Tibial artery (tissue), 4 donors: ENCODE data around the gene KDM4B.

Experiments used
- DNase-seq, 2 donors: peaks; one replicate each; pipeline ENCODE4 v3.0.0-alpha.2; 2019
- H3K27ac ChIP-seq, 2 donors: fragments of 200-600 bp; sonication (generic) in 1 of 2; 1 replicate in 1 of 2; 2 replicates in 1 of 2; pipeline ENCODE4 v1.5.1; 2018 to 2019; ENCODE audit warnings: mild to moderate bottlenecking in 1 of 2
- H3K27me3 ChIP-seq, 2 donors: fragments of 200-600 bp; sonication (generic) in 1 of 2; one replicate each; pipeline versions ENCODE4 v1.5.1 to v1.6.0; 2016 to 2019
- H3K36me3 ChIP-seq, 3 donors: fragments of 200-600 bp; sonication (generic) in 2 of 3; one replicate each; pipeline ENCODE4 v1.5.1; 2016 to 2019; ENCODE audit warnings: mild to moderate bottlenecking in 2 of 3
- H3K4me1 ChIP-seq, 4 donors: fragments of 200-600 bp; sonication (generic) in 2 of 4; 1 replicate in 3 of 4; 2 replicates in 1 of 4; pipeline ENCODE4 v1.5.1; 2016 to 2019
- H3K4me3 ChIP-seq, 2 donors: fragments of 200-600 bp; sonication (generic) in 1 of 2; 1 replicate in 1 of 2; 2 replicates in 1 of 2; pipeline ENCODE4 v1.5.1; 2018 to 2019; ENCODE audit warnings: mild to moderate bottlenecking in 2 of 2
- H3K9me3 ChIP-seq, 3 donors: fragments of 200-600 bp; sonication (generic) in 1 of 3; one replicate each; pipeline ENCODE4 v1.5.1; 2016 to 2019
- CTCF ChIP-seq, 2 experiments: fragments of 200-600 bp in 1 of 2; fragments of 450-650 bp in 1 of 2; IDR thresholded peaks; one replicate each; pipeline ENCODE4 v1.5.1; 2017 to 2019; ENCODE audit warnings: antibody characterized with exemption in 2 of 2, mild to moderate bottlenecking in 1 of 2, moderate library complexity in 1 of 2
- intact Hi-C: fragments of 100-400 bp; cut with DNase I; formaldehyde crosslinking; loops from one replicate; pipeline ENCODE4 v1.15.0; 2023; ENCODE audit warnings: low total_unique reads

The KDM4B gene

GRCh38 chr19:5177745-5178450, 209.0 kb downstream of the KDM4B start:
- intact Hi-C loops = no loop called here
- H3K36me3 ChIP-seq = no peaks in the 10 kb centered on the region
- no peaks in the 10 kb centered on the region for H3K4me1 ChIP-seq
- TF ChIP-seq CTCF (IDR thresholded peaks at IDR 0.05) = no peak
- no peaks in the 10 kb centered on the region for H3K27me3 ChIP-seq
- H3K9me3 ChIP-seq = no peaks in the 10 kb centered on the region
- no peak overlapping the region for H3K27ac ChIP-seq
- no peak for DNase-seq
- H3K4me3 ChIP-seq = no peak overlapping the region

- intact Hi-C loops = no loop called here
- Histone ChIP-seq H3K27ac (no peak overlapping the region), H3K4me3 (no peak overlapping the region), H3K4me1 (no peaks in the 10 kb centered on the region), H3K36me3 (no peaks in the 10 kb centered on the region), H3K9me3 (no peaks in the 10 kb centered on the region), H3K27me3 (no peaks in the 10 kb centered on the region)
- TF ChIP-seq CTCF (IDR thresholded peaks at IDR 0.05) = no peak
- DNase-seq = no peak
These were observed 209.9 kb downstream of the KDM4B start for GRCh38 chr19:5178841-5179240.

- no peak for DNase-seq
- no peak for TF ChIP-seq CTCF (IDR thresholded peaks at IDR 0.05)
- no peak overlapping the region for H3K4me3 ChIP-seq
- intact Hi-C loops = no loop called here
- H3K4me1 ChIP-seq = no peaks in the 10 kb centered on the region
- H3K9me3 ChIP-seq = no peaks in the 10 kb centered on the region
- H3K36me3 ChIP-seq = no peaks in the 10 kb centered on the region
- H3K27me3 ChIP-seq = no peaks in the 10 kb centered on the region
- H3K27ac ChIP-seq = no peak overlapping the region
These were observed 210.3 kb downstream of the KDM4B start for GRCh38 chr19:5179256-5179655.

GRCh38 chr19:5181329-5181728, 212.4 kb downstream of the KDM4B start:
- Histone ChIP-seq H3K27me3 (no peaks in the 10 kb centered on the region), H3K36me3 (no peaks in the 10 kb centered on the region), H3K4me1 (no peaks in the 10 kb centered on the region), H3K27ac (no peak overlapping the region), H3K4me3 (no peak overlapping the region), H3K9me3 (no peaks in the 10 kb centered on the region)
- intact Hi-C loops = no loop called here
- no peak for DNase-seq
- no peak for TF ChIP-seq CTCF (IDR thresholded peaks at IDR 0.05)

- Histone ChIP-seq H3K27ac (no peak overlapping the region), H3K4me3 (no peak overlapping the region), H3K4me1 (no peaks in the 10 kb centered on the region), H3K27me3 (no peaks in the 10 kb centered on the region), H3K36me3 (no peaks in the 10 kb centered on the region), H3K9me3 (no peaks in the 10 kb centered on the region)
- intact Hi-C loops = no loop called here
- no peak for TF ChIP-seq CTCF (IDR thresholded peaks at IDR 0.05)
- no peak for DNase-seq
These were observed 213.8 kb downstream of the KDM4B start for GRCh38 chr19:5182751-5183150.

- H3K36me3 ChIP-seq = no peaks in the 10 kb centered on the region
- H3K4me3 ChIP-seq = no peak overlapping the region
- TF ChIP-seq CTCF (IDR thresholded peaks at IDR 0.05) = no peak
- H3K27ac ChIP-seq = no peak overlapping the region
- H3K4me1 ChIP-seq = no peaks in the 10 kb centered on the region
- intact Hi-C loops = no loop called here
- no peaks in the 10 kb centered on the region for H3K27me3 ChIP-seq
- no peaks in the 10 kb centered on the region for H3K9me3 ChIP-seq
- DNase-seq = no peak
These were observed 214.7 kb downstream of the KDM4B start for GRCh38 chr19:5183616-5184015.
